GM12892 (cell line): ENCODE results near the gene PACS1.

ENCODE experiments used
- POLR2A ChIP-seq: IDR thresholded peaks from 2 replicates; pipeline ENCODE4 v1.6.1; 2011; ENCODE audit warnings: low read depth, low read length, control low read depth
- POLR2AphosphoS5 ChIP-seq: IDR thresholded peaks from 2 replicates; pipeline ENCODE4 v1.6.1; 2011; ENCODE audit warnings: low read depth, low read length, control low read depth

DNA sequence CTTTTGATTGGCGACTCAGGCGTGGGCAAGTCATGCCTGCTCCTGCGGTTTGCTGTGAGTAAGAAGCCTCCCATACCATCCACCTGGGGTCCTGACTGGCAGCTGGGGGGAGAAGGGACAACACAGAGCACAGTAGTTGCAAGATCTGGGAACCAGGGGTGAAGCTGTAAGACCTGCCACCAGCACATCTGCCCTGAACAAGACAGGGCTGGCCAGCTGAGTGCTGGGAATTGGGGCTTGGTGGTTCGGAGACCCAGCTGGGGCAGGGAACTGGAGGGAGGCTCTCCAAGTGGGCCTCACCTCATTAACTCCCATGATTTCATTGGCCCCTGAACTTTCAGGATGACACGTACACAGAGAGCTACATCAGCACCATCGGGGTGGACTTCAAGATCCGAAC lies 201.7 kb downstream of the PACS1 start:
- TF ChIP-seq POLR2A = no peak
- TF ChIP-seq POLR2AphosphoS5 = no peak
